ENCODE data around the gene CDC42BPG. TPM values are rescaled to one million over a fixed set of nuclear protein-coding genes. Genes with fewer than 3 reads are reported as not detected.

Gene CDC42BPG
- total RNA-seq, 1 experiment from 2014 or later = 26.5 TPM

DNA sequence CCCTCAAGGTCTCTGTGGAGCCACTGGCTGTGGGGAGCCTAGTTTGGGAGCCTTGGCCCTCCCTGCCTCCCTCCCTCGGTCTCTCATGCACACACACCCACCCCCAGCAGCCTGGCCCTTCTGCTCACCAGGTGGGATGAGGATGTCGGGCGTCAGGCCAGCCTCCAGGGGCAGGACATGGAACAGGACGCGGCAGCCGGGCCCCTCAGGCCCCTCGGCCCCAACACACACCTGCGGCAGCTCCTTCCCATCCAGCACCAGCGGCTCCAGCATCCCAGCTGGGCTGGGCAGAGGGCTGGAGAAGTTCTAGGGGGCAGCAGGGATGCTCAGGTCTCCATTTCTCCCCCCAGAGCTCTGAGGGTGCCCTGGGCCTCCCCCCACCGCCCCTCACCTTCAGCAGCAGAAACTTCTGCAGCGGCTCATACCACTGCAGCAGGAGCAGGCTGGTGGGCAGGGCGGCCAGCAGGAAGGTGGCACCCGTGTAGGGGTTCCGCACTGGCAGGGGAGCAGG lies 52.6 kb downstream of the CDC42BPG start:
- no peak for TF ChIP-seq CTCF (IDR thresholded peaks at IDR 0.05; ENCODE audit: unreplicated experiment)
- H3K9me3 Mint-ChIP-seq (ENCODE audit: low read depth, unreplicated experiment) = no peaks in the 10 kb centered on the region
- no TSS peak for BruUV-seq (replicated peaks)
- no peak for DNase-seq
- H3K27ac Mint-ChIP-seq (ENCODE audit: unreplicated experiment) = no peak overlapping the region
- intact Hi-C loops (cut with micrococcal nuclease; ENCODE audit: unreplicated experiment) = no loop called here
- CTCF ChIA-PET = no interaction called here
- no peaks in the 10 kb centered on the region for H3K27me3 Mint-ChIP-seq (ENCODE audit: unreplicated experiment)
- H3K4me3 Mint-ChIP-seq (ENCODE audit: low read depth, unreplicated experiment) = no peak overlapping the region
- H3K4me1 Mint-ChIP-seq (ENCODE audit: low read depth, unreplicated experiment) = no peaks in the 10 kb centered on the region
- H3K36me3 Mint-ChIP-seq (ENCODE audit: insufficient read depth, unreplicated experiment) = no peaks in the 10 kb centered on the region

- CTCF ChIA-PET = interaction anchor here (0.6 kb wide), 1 partner anchor 57 kb away, joined by 3 read pairs; no protein-coding TSS in a partner anchor
Measured at GRCh38 chr11:64790205-64791095, 54.0 kb downstream of the CDC42BPG start.

GRCh38 chr11:64789331-64790204 lies 54.9 kb downstream of the CDC42BPG start:
- H3K4me1 Mint-ChIP-seq (ENCODE audit: low read depth, unreplicated experiment) = no peaks in the 10 kb centered on the region
- CTCF ChIA-PET = interaction anchor here (0.6 kb wide), 1 partner anchor 56 kb away, joined by 3 read pairs; no protein-coding TSS in a partner anchor
- intact Hi-C loops (cut with micrococcal nuclease; ENCODE audit: unreplicated experiment) = loop anchor here (5.0 kb wide), 1 partner anchor 328 kb away; the partner anchor contains the start of gene ZNHIT2
- H3K9me3 Mint-ChIP-seq (ENCODE audit: low read depth, unreplicated experiment) = no peaks in the 10 kb centered on the region
- no peak for TF ChIP-seq CTCF (IDR thresholded peaks at IDR 0.05; ENCODE audit: unreplicated experiment)
- H3K36me3 Mint-ChIP-seq (ENCODE audit: insufficient read depth, unreplicated experiment) = no peaks in the 10 kb centered on the region
- no peaks in the 10 kb centered on the region for H3K27me3 Mint-ChIP-seq (ENCODE audit: unreplicated experiment)
- no peak overlapping the region for H3K4me3 Mint-ChIP-seq (ENCODE audit: low read depth, unreplicated experiment)
- H3K27ac Mint-ChIP-seq (ENCODE audit: unreplicated experiment) = no peak overlapping the region
- DNase-seq = no peak
- BruUV-seq (replicated peaks) = no TSS peak

More at GRCh38 chr11:64790205-64791095, 54.0 kb downstream of the CDC42BPG start:
- H3K4me1 Mint-ChIP-seq (ENCODE audit: low read depth, unreplicated experiment) = no peaks in the 10 kb centered on the region
- no peaks in the 10 kb centered on the region for H3K9me3 Mint-ChIP-seq (ENCODE audit: low read depth, unreplicated experiment)
- no peak overlapping the region for H3K27ac Mint-ChIP-seq (ENCODE audit: unreplicated experiment)
- intact Hi-C loops (cut with micrococcal nuclease; ENCODE audit: unreplicated experiment) = no loop called here
- H3K27me3 Mint-ChIP-seq (ENCODE audit: unreplicated experiment) = no peaks in the 10 kb centered on the region
- H3K4me3 Mint-ChIP-seq (ENCODE audit: low read depth, unreplicated experiment) = no peak overlapping the region
- H3K36me3 Mint-ChIP-seq (ENCODE audit: insufficient read depth, unreplicated experiment) = no peaks in the 10 kb centered on the region
- TF ChIP-seq CTCF (IDR thresholded peaks at IDR 0.05; ENCODE audit: unreplicated experiment) = no peak
- no TSS peak for BruUV-seq (replicated peaks)
- no peak for DNase-seq
